Right ventricle myocardium superior (tissue), 1 donor: ENCODE results near the gene PNPT1. TPM values are rescaled to one million over a fixed set of nuclear protein-coding genes. Genes with fewer than 3 reads are reported as not detected.
"Not testable (repeated sequence)": the region's sequence is repeated elsewhere in the genome, so short reads cannot be mapped to it uniquely, and the experiment has no call there.

Experiments
- ATAC-seq: fragments of 200-7000 bp; cut with Tn5 transposase; one replicate; pipeline ENCODE4 v1.9.1; 2020; ENCODE audit warnings: mild to moderate bottlenecking; ENCODE audit not compliant: poor library complexity
- DNase-seq: peaks from one replicate; pipeline ENCODE4 v3.0.0-alpha.2; 2020
- intact Hi-C: fragments of 100-400 bp; cut with DNase I; formaldehyde crosslinking; loops from one replicate; pipeline ENCODE4 v1.11.2; 2022
- long read RNA-seq: library from polyadenylated mRNA; unstranded; transcript quantifications from one replicate; pipeline ENCODE4 v2.0.0, GENCODE V29; 2021
- total RNA-seq: library from RNA; stranded (reverse); fragmentation: NEBNext Ultra II Directional; extraction: Animal tissue kit (Norgen Biotek cat#: 25700); gene quantifications from one replicate; pipeline ENCODE4 v1.2.1, GENCODE V29; 2021
- donor health status: DM: no; HTN: yes; CAD: no; lungs with severe emphysema.

PNPT1 gene
- 31.5 TPM for total RNA-seq
- long read RNA-seq, full-length matches to known transcripts = 92 of 110 reads
- long read RNA-seq, partial matches to known transcripts = 1 of 110 reads
- long read RNA-seq, other reads (novel, unspliced or antisense) = 17 of 110 reads

GRCh38 chr2:55693181-55694125 is at the start of gene PNPT1:
Gene PNPT1, minus strand, starts transcription at chr2:55693844. Its CDS starts 21 bp downstream, at chr2:55693823.
- ATAC-seq (peak; percentile 100), DNase-seq (peak; percentile 96)
- intact Hi-C loops = no loop called here

GRCh38 chr2:55742996-55743395 is 49.4 kb upstream of the PNPT1 start:
- intact Hi-C loops = no loop called here
- no peak for DNase-seq
- no peak for ATAC-seq

GRCh38 chr2:55736019-55736536 is 42.4 kb upstream of the PNPT1 start:
- ATAC-seq, intact Hi-C loops, DNase-seq: not testable (repeated sequence)

GRCh38 chr2:55734726-55735125 is 41.1 kb upstream of the PNPT1 start:
- DNase-seq (no peak), ATAC-seq (no peak)
- intact Hi-C loops = no loop called here

GRCh38 chr2:55733335-55733734 is 39.7 kb upstream of the PNPT1 start:
- ATAC-seq = no peak
- DNase-seq = no peak
- intact Hi-C loops = no loop called here

GRCh38 chr2:55732854-55733253 is 39.2 kb upstream of the PNPT1 start:
- ATAC-seq = peak; percentile 60
- intact Hi-C loops = no loop called here
- no peak for DNase-seq

GRCh38 chr2:55729136-55729685 is 35.6 kb upstream of the PNPT1 start:
- intact Hi-C loops = no loop called here
- DNase-seq (no peak), ATAC-seq (no peak)

- no peak for ATAC-seq
- DNase-seq = no peak
- intact Hi-C loops = no loop called here
These were observed 28.1 kb upstream of the PNPT1 start for GRCh38 chr2:55721596-55722215.

- intact Hi-C loops = no loop called here
- DNase-seq = no peak
- no peak for ATAC-seq
These were observed 26.8 kb upstream of the PNPT1 start for GRCh38 chr2:55720417-55720816.

GRCh38 chr2:55719852-55720251 is 26.2 kb upstream of the PNPT1 start:
- DNase-seq (no peak), ATAC-seq (no peak)
- intact Hi-C loops = loop anchor here (5.0 kb wide), 2 partner anchors 282 to 412 kb away; no protein-coding TSS in a partner anchor

- intact Hi-C loops = loop anchor here (5.0 kb wide), 2 partner anchors 284 to 414 kb away; no protein-coding TSS in a partner anchor
- ATAC-seq (peak; percentile 64), DNase-seq (no peak)
These were observed 24.7 kb upstream of the PNPT1 start for GRCh38 chr2:55718165-55719008.

GRCh38 chr2:55715626-55716025 is 22.0 kb upstream of the PNPT1 start:
- no peak for DNase-seq
- intact Hi-C loops = loop anchor here (5.0 kb wide), 2 partner anchors 287 to 417 kb away; no protein-coding TSS in a partner anchor
- ATAC-seq = no peak

GRCh38 chr2:55715178-55715577 is 21.5 kb upstream of the PNPT1 start:
- intact Hi-C loops = loop anchor here (5.0 kb wide), 2 partner anchors 287 to 417 kb away; no protein-coding TSS in a partner anchor
- ATAC-seq, DNase-seq: not testable (repeated sequence)

- intact Hi-C loops = no loop called here
- ATAC-seq (no peak), DNase-seq (no peak)
These were observed 18.9 kb upstream of the PNPT1 start for GRCh38 chr2:55712477-55713060.

GRCh38 chr2:55710025-55710424 is 16.4 kb upstream of the PNPT1 start:
- ATAC-seq (no peak), DNase-seq (no peak)
- intact Hi-C loops = no loop called here

GRCh38 chr2:55707751-55708150 is 14.1 kb upstream of the PNPT1 start:
- ATAC-seq (no peak), DNase-seq (no peak)
- intact Hi-C loops = no loop called here

- not testable (repeated sequence) for ATAC-seq, DNase-seq
These were observed 12.6 kb upstream of the PNPT1 start for GRCh38 chr2:55706258-55706657.

More at GRCh38 chr2:55706258-55706657, 12.6 kb upstream of the PNPT1 start:
- intact Hi-C loops = not testable (repeated sequence)
